ENCODE data around the gene RUNX1.

RUNX1 gene

GRCh38 chr21:34992736-34993398 lies 56.2 kb downstream of the RUNX1 start:
- DNase-seq (ENCODE audit: low read depth in 2 of 2), result no peak

- no peak for DNase-seq (ENCODE audit: low read depth in 2 of 2)
These were observed 56.9 kb downstream of the RUNX1 start for GRCh38 chr21:34992180-34992579.

GRCh38 chr21:34991366-34991957 lies 57.6 kb downstream of the RUNX1 start:
- DNase-seq (ENCODE audit: low read depth in 2 of 2), result no peak

- DNase-seq (ENCODE audit: low read depth in 2 of 2), result no peak
These were observed 58.3 kb downstream of the RUNX1 start for GRCh38 chr21:34990842-34991241.

- peak; percentile 44 to 57 for DNase-seq (ENCODE audit: low read depth in 2 of 2)
These were observed 59.6 kb downstream of the RUNX1 start for GRCh38 chr21:34989337-34990151.

- no peak for DNase-seq (ENCODE audit: low read depth in 2 of 2)
These were observed 60.5 kb downstream of the RUNX1 start for GRCh38 chr21:34988625-34989024.

GRCh38 chr21:34988139-34988538 lies 61.0 kb downstream of the RUNX1 start:
- no peak for DNase-seq (ENCODE audit: low read depth in 2 of 2)

GRCh38 chr21:34987501-34988072 lies 61.5 kb downstream of the RUNX1 start:
- DNase-seq (ENCODE audit: low read depth in 2 of 2), result no peak

- DNase-seq (ENCODE audit: low read depth in 2 of 2), result peak; percentile 61 to 66
These were observed 62.3 kb downstream of the RUNX1 start for GRCh38 chr21:34986561-34987500.

- no peak for DNase-seq (ENCODE audit: low read depth in 2 of 2)
These were observed 64.6 kb downstream of the RUNX1 start for GRCh38 chr21:34984356-34985058.

- peak; percentile 51 to 64 for DNase-seq (ENCODE audit: low read depth in 2 of 2)
These were observed 65.4 kb downstream of the RUNX1 start for GRCh38 chr21:34983680-34984086.

- DNase-seq (ENCODE audit: low read depth in 2 of 2), result no peak
These were observed 67.3 kb downstream of the RUNX1 start for GRCh38 chr21:34981791-34982190.

GRCh38 chr21:34980423-34981115 lies 68.5 kb downstream of the RUNX1 start:
- DNase-seq (ENCODE audit: low read depth in 2 of 2), result no peak

GRCh38 chr21:34979383-34979782 lies 69.7 kb downstream of the RUNX1 start:
- no peak for DNase-seq (ENCODE audit: low read depth in 2 of 2)

GRCh38 chr21:34977333-34977732 lies 71.8 kb downstream of the RUNX1 start:
- DNase-seq (ENCODE audit: low read depth in 2 of 2), result no peak

GRCh38 chr21:34974162-34974981 lies 74.7 kb downstream of the RUNX1 start:
- no peak for DNase-seq (ENCODE audit: low read depth in 2 of 2)

- DNase-seq (ENCODE audit: low read depth in 2 of 2), result no peak
These were observed 75.4 kb downstream of the RUNX1 start for GRCh38 chr21:34973685-34974084.

GRCh38 chr21:34971656-34972055 lies 77.4 kb downstream of the RUNX1 start:
- no peak for DNase-seq (ENCODE audit: low read depth in 2 of 2)

- no peak for DNase-seq (ENCODE audit: low read depth in 2 of 2)
These were observed 78.5 kb downstream of the RUNX1 start for GRCh38 chr21:34970566-34970965.

Measured in stimulated activated CD4-positive, alpha-beta T cell treated with anti-CD3 and anti-CD28 coated beads, Interleukin-12 subunit alpha, Interleukin-12 subunit beta, amount 100 ng/mL, for 24 hours (primary cell).